CD4-positive, alpha-beta T cell treated with Interleukin-21 for 1 hour (primary cell): ENCODE results near the gene COBL.
"Not testable (repeated sequence)": the region's sequence is repeated elsewhere in the genome, so short reads cannot be mapped to it uniquely, and the experiment has no call there.

Experiments used
- DNase-seq: peaks from one replicate; pipeline ENCODE4 v3.0.0-alpha.2; 2020

The COBL gene

GRCh38 chr7:51227861-51228260 lies 88.7 kb downstream of the COBL start:
- no peak for DNase-seq

DNA sequence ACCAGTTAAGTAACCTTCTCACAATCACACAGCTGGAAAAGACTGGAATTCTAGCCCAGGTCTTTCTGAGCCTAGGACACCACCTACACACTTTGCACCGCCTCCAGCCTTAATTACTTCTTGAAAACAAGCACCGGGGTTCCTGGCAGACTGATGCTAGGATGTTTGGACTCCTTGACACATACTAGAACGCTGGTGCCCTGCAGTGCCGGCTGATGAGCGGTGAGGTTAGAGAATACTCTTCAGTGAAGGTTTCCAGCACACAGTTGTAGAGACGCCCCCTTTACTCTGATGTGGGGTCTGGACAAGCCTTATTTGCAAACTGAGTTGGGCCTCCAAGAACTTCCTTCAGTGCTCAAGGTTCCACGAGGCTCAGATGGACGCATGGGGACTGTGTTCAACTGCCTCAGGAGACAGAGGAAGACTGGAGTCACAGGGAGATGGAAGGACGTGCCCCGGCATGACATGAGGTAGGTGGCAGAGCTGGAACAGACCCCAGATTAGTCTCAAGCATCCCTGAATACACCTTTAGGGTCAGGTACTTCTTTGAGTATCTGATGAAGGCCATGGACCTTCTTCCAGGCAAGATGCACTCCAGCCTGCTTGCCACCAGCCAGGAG lies 89.6 kb downstream of the COBL start:
- DNase-seq: no peak

GRCh38 chr7:51226063-51226755 lies 90.4 kb downstream of the COBL start:
- DNase-seq: no peak

DNA sequence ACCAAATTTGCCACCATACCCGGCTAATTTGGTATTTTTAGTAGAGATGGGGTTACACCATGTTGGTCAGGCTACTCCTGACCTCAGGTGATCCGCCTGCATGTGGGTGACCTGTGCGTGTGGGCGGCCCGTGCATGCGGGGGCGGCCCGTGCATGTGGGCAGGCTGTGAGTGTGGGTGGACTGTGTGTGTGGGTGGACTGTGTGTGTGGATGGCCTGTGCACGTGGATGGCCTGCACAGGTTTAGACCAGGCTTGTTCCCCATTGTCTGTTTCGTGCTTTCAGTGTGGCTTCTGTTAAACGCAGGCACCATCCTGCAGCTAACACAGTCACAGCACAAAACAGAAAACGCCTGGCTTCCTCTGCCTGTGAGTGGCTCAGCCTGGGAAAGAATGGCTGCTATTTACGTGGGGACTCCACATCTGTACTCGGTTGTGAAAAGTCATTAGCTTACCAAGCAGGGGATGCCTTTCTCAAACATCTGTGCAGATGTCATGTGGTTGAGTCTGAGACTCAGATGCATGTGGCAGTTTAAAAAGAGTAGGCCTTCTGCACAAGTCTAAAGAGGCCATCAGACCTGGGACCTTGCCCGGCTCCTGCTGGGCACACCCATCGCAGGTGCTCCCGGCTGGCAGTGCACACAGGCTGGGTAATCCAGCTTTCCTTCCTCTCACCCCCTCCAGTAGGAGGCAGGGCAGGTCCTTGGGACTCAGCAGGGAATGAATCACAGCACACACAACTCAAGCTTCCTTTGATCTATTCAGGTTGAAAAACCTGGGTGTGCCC lies 91.6 kb downstream of the COBL start:
- no peak for DNase-seq

DNA sequence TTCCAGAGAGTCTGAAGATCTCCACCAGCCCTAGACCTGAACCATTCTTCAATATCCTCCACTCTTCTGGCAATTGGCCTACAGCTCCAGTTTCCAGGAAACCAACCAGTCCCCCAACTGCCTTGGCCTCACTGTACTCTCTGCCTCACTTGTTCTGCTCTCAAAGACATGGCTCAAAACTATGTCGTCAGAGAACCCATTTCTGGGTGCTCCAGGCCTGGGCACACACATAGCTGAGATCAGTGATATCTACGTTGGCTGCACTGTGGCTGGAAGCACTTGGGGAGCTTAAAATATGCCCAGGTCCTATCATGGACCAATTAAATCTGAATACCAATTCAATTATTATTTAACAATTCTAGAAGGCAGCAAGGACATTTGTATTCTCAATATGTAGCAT lies 93.1 kb downstream of the COBL start:
- DNase-seq: no peak

GRCh38 chr7:51222916-51223315 lies 93.7 kb downstream of the COBL start:
- no peak for DNase-seq

DNA sequence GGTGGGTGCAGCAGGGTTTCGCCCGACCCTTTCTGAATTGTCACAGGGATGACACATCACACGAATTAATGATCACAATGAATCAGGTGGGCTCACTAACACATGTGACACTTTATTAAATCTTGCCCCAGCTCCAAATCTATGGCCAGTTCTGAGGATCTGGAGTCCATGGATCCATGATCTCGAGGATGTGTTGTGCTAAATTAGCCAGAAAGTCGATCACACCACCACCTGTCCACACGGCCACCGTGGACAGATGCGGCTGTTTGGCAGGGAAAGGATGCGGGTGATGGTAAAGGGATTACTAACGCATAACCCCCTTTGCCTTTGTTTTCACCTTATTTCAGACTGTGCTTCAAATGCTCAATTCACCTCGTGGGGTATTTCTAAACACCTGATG lies 96.4 kb downstream of the COBL start:
- DNase-seq: no peak

DNA sequence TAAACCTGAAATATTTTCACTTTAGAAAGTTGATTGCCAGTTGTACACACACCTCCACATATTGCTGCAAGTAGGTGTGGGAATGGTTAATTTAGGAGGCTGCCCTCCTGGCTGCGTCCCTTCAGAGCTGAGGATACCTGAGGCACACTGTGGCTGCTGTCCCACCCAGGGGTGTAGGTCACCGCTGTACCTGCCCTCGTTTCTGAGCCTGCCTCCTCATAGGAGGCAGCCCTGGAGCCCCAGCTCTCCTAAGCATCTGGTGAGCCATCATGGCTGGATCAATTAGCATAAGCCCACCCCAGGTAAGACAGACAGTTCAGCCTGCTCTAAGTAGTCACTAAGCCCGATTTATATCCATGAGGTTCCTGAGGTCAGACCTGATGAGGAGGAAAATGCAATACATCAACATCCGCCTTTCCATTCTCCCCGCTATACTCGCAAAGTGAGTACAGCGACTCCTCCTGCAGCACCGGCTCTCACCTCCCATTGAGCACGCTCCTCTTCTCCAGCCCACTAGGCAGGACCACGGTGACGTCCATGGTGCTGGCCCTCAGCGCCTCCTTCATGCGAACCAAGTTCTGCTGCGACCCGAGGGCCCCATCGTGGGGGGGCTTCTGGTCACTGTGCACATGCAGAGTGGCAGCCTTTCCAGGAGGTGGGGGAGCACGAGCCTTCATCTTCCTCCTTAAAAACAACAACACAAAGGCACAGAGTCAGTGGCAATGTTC lies 97.2 kb downstream of the COBL start:
- DNase-seq: no peak

GRCh38 chr7:51217804-51218203 lies 98.8 kb downstream of the COBL start:
- DNase-seq: no peak

GRCh38 chr7:51214098-51214497 lies 102.5 kb downstream of the COBL start:
- no peak for DNase-seq

- DNase-seq: no peak
These were observed 103.0 kb downstream of the COBL start for GRCh38 chr7:51213618-51214017.

GRCh38 chr7:51210766-51211165 lies 105.8 kb downstream of the COBL start:
- DNase-seq: no peak

GRCh38 chr7:51209426-51209825 lies 107.2 kb downstream of the COBL start:
- DNase-seq: no peak

- not testable (repeated sequence) for DNase-seq
These were observed 108.5 kb downstream of the COBL start for GRCh38 chr7:51208125-51208524.

GRCh38 chr7:51198654-51199053 lies 118.0 kb downstream of the COBL start:
- DNase-seq: no peak

- no peak for DNase-seq
These were observed 125.6 kb downstream of the COBL start for GRCh38 chr7:51190969-51191368.

GRCh38 chr7:51189777-51190176 lies 126.8 kb downstream of the COBL start:
- DNase-seq: no peak

- no peak for DNase-seq
These were observed 127.6 kb downstream of the COBL start for GRCh38 chr7:51188987-51189386.

GRCh38 chr7:51187941-51188340 lies 128.7 kb downstream of the COBL start:
- no peak for DNase-seq

- DNase-seq: no peak
These were observed 130.1 kb downstream of the COBL start for GRCh38 chr7:51186531-51186930.

DNA sequence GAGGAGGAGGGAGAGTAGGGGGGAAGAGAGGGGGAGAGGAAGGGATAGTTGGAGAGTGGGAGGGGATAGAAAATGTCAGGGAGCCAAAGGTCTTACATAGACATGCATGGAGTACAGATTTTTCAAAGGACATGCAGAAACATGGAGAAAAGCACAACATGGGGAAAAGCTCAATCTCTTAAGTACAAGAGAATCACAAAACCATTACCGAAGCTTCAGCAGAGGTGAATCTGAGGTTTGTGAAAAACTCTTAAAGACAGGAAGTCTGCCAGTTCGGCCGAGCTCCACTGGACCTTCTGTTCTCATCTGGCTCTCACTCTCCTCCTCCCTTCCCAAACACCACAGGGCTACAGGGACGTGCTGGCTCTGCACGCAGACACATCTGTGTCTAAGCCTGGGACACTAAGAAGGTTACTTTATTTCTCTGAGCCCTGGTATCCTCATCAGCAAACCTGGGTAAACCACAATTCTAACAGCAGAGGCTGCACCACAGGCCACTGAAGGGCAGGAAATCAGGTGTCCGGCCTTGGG lies 133.9 kb downstream of the COBL start:
- no peak for DNase-seq

DNA sequence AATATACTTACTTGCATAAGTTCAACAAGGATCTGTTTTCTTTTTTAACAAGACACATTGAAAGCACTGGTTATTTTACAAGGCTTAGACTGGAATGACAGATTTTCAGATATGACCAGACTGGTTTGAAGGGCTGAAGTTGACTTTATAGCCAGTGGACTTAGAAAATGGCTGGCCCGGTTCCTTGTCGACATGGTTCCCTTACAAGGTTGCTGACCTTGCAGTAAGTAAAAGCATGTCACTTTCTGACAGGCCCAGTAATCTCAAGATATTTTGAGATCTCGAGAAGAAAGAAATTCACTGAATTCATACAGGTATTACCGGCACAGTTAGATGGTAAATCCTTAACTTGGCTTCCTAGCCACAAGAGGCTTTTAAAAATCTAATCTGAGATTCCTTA lies 136.5 kb downstream of the COBL start:
- DNase-seq: no peak

GRCh38 chr7:51175992-51176388 lies 140.6 kb downstream of the COBL start:
- no peak for DNase-seq
